HEK293T (cell line): ENCODE data around the gene RAC2.

Experiments used
- CTCF ChIA-PET: fragments of 350-600 bp; formaldehyde crosslinking; extraction: SDS; loops from one replicate; lab custom pipeline; 2021; ENCODE audit warnings: antibody characterized with exemption, inconsistent platforms; lab: Yijun Ruan, JAX
- POLR2A ChIA-PET: fragments of 350-600 bp; formaldehyde crosslinking; extraction: SDS; loops from one replicate; lab custom pipeline; 2020; ENCODE audit warnings: antibody characterized with exemption, inconsistent platforms; lab: Yijun Ruan, JAX
- DNase-seq: peaks from one replicate; pipeline ENCODE4 v3.0.0; 2012; ENCODE audit warnings: mixed read lengths; ENCODE audit errors: extremely low spot score
- ARNT ChIP-seq: fragments of 450-650 bp; IDR thresholded peaks from 2 replicates; pipeline ENCODE4 v1.6.1; 2017; ENCODE audit warnings: mild to moderate bottlenecking
- BHLHE40 ChIP-seq: fragments of 450-650 bp; IDR thresholded peaks from 2 replicates; pipeline ENCODE4 v1.6.1; 2016; ENCODE audit warnings: mild to moderate bottlenecking, moderate library complexity, borderline replicate concordance
- CTBP1 ChIP-seq: fragments of 450-650 bp; IDR thresholded peaks from 2 replicates; pipeline ENCODE4 v1.6.1; 2016; ENCODE audit warnings: borderline replicate concordance
- ELF4 ChIP-seq: fragments of 450-650 bp; IDR thresholded peaks from 2 replicates; pipeline ENCODE4 v1.6.1; 2017; ENCODE audit warnings: antibody characterized with exemption
- FOXA1 ChIP-seq: fragments of 450-650 bp; IDR thresholded peaks from 2 replicates; pipeline ENCODE4 v1.6.1; 2016; ENCODE audit warnings: mild to moderate bottlenecking
- FOXK2 ChIP-seq: fragments of 450-650 bp; IDR thresholded peaks from 2 replicates; pipeline ENCODE4 v1.6.1; 2016; ENCODE audit warnings: mild to moderate bottlenecking
- FOXM1 ChIP-seq: fragments of 450-650 bp; IDR thresholded peaks from 2 replicates; pipeline ENCODE4 v1.6.1; 2017; ENCODE audit warnings: mild to moderate bottlenecking, borderline replicate concordance
- HDGF ChIP-seq: fragments of 450-650 bp; IDR thresholded peaks from 2 replicates; pipeline ENCODE4 v1.6.1; 2017; ENCODE audit warnings: antibody characterized with exemption, borderline replicate concordance
- L3MBTL2 ChIP-seq: fragments of 450-650 bp; conservative IDR thresholded peaks from 2 replicates; pipeline ENCODE4 v1.6.1; 2016; ENCODE audit warnings: mild to moderate bottlenecking
- LEF1 ChIP-seq: fragments of 450-650 bp; IDR thresholded peaks from 2 replicates; pipeline ENCODE4 v1.6.1; 2017; ENCODE audit warnings: mild to moderate bottlenecking, borderline replicate concordance
- NFRKB ChIP-seq: fragments of 450-650 bp; IDR thresholded peaks from 2 replicates; pipeline ENCODE4 v1.6.1; 2016; ENCODE audit warnings: mild to moderate bottlenecking, moderate library complexity
- SP1 ChIP-seq: fragments of 450-650 bp; IDR thresholded peaks from 2 replicates; pipeline ENCODE4 v1.6.1; 2017
- SUZ12 ChIP-seq: fragments of 450-650 bp; IDR thresholded peaks from 2 replicates; pipeline ENCODE4 v1.6.1; 2016; ENCODE audit warnings: mild to moderate bottlenecking
- TARDBP ChIP-seq: fragments of 450-650 bp; IDR thresholded peaks from 2 replicates; pipeline ENCODE4 v1.6.1; 2016
- ZNF384 ChIP-seq: fragments of 450-650 bp; IDR thresholded peaks from 2 replicates; pipeline ENCODE4 v1.6.1; 2016
- TF ChIP-seq, protein P1 (sequence below): fragments of 450-650 bp; IDR thresholded peaks from 2 replicates; pipeline ENCODE4 v1.6.1; 2016

RAC2 gene

DNA sequence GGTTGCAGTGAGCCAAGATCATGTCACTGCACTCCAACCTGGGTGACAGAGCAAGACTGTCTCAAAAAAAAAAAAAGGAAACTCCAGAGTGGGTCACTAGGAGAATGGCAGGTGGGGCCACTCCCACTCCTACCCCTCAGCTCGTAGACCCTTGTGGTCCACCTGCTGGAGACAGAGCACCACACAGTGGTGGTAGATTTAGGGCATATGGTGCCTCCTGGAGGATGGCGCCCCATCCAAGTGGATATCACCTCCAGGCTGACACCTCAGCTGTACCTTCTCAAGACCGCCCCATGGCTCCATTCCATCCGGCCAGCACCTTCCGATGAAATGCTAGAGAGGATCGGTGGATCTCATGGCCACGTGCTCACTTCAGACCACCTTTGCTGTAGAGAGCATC, 44.5 kb upstream of the RAC2 start:
- TF ChIP-seq ELF4 = no peak
- TF ChIP-seq CTBP1 = no peak
- TF ChIP-seq FOXM1 = no peak
- TF ChIP-seq SUZ12 = no peak
- TF ChIP-seq ARNT = no peak
- TF ChIP-seq TARDBP = no peak
- no peak for TF ChIP-seq SP1
- no peak for TF ChIP-seq BHLHE40
- TF ChIP-seq, protein P1, sequence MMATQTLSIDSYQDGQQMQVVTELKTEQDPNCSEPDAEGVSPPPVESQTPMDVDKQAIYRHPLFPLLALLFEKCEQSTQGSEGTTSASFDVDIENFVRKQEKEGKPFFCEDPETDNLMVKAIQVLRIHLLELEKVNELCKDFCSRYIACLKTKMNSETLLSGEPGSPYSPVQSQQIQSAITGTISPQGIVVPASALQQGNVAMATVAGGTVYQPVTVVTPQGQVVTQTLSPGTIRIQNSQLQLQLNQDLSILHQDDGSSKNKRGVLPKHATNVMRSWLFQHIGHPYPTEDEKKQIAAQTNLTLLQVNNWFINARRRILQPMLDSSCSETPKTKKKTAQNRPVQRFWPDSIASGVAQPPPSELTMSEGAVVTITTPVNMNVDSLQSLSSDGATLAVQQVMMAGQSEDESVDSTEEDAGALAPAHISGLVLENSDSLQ = no peak
- no peak for TF ChIP-seq L3MBTL2
- no peak for TF ChIP-seq LEF1
- TF ChIP-seq FOXK2 = no peak
- TF ChIP-seq NFRKB = no peak
- no peak for TF ChIP-seq FOXA1
- no peak for TF ChIP-seq HDGF
- TF ChIP-seq ZNF384 = no peak
- DNase-seq = no peak
- ChIA-PET CTCF (interaction anchor here (0.6 kb wide), 1 partner anchor 19 kb away, joined by 4 read pairs; no protein-coding TSS in a partner anchor), POLR2A (no interaction called here)

DNA sequence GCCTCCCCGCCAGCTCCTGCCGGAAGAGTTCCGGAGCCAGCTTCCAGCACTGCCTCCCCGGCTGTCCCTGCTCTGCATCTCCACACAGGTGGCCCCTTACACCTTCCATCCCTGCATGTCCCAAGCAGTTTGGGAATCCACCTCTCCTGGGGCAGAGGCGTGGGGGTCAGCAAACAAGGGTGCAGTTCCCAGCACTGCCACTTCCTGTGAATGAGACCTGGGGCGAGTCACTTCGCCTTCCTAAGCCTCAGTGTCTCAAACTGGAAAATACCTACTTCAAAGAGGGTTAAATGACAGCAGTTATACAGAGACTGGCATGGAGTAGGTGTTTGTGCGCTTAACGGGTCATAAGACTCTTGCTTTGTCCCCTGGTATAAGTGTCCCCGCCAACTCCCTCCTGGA, 43.5 kb upstream of the RAC2 start:
- DNase-seq = no peak
- TF ChIP-seq FOXA1 (no peak), ARNT (no peak), L3MBTL2 (no peak), SUZ12 (no peak), SP1 (no peak), ZNF384 (no peak), NFRKB (no peak), HDGF (no peak), CTBP1 (no peak), TARDBP (no peak), BHLHE40 (no peak), FOXM1 (no peak)
- POLR2A ChIA-PET = no interaction called here
- CTCF ChIA-PET = no interaction called here

DNA sequence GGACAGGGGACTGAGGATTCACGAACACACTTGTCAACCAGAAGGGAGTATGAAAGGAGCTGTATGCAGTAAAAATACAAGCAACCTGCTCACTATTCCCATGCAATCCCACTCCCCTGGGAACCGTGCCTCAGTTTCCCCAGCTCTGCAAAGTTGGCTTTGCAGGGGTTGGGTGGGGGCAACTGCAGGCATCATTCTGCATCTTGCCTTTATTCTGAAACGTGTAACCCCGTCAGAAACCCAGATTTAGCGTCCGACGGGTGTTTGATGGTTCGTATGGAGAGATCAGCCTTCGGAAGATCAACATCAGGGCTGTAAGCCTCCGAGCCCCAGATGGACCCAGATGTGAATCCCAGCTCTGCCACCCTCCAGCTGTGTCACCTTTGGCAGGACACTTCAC, 41.9 kb upstream of the RAC2 start:
- CTCF ChIA-PET = no interaction called here
- TF ChIP-seq TARDBP = no peak
- POLR2A ChIA-PET = no interaction called here
- DNase-seq = no peak

DNA sequence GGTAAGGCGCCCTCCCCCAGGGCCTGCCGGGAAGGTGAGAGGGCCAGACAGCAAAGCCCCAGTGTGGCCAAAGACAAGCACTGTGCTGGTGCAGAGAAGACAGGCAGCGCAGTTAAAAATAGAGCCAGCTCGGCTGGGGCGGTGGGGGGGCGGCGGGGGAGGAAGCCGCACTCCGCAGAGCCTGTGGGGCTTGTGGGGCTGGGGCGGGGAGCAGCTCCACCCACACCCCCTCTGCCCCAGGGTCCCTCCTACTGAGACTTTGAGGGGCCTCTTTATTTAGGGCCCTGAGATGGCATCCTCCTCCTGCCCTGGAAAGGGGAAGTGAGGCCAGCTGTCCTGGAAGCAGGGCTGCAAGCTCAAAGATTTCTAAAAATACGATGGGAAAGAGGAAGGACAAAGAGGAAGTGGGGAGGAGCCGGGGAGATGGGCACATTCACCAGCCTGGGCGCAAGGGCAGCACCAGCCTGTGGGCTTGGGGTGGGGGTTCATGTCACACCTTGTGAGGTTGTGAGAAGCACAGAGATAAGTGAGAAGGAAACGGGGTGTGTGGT, 40.8 kb upstream of the RAC2 start:
- no peak for TF ChIP-seq L3MBTL2
- TF ChIP-seq CTBP1 = no peak
- no peak for TF ChIP-seq SUZ12
- TF ChIP-seq NFRKB = no peak
- TF ChIP-seq HDGF = no peak
- TF ChIP-seq, protein P1 = no peak
- TF ChIP-seq LEF1 = no peak
- no peak for TF ChIP-seq TARDBP
- no peak for TF ChIP-seq ARNT
- TF ChIP-seq ELF4 = no peak
- no peak for TF ChIP-seq SP1
- no peak for TF ChIP-seq FOXA1
- TF ChIP-seq FOXK2 = no peak
- TF ChIP-seq BHLHE40 = no peak
- no peak for TF ChIP-seq ZNF384
- POLR2A ChIA-PET = interaction anchor here (1.5 kb wide), 1 partner anchor 12 kb away, joined by 3 read pairs; no protein-coding TSS in a partner anchor
- CTCF ChIA-PET = no interaction called here
- no peak for DNase-seq

DNA sequence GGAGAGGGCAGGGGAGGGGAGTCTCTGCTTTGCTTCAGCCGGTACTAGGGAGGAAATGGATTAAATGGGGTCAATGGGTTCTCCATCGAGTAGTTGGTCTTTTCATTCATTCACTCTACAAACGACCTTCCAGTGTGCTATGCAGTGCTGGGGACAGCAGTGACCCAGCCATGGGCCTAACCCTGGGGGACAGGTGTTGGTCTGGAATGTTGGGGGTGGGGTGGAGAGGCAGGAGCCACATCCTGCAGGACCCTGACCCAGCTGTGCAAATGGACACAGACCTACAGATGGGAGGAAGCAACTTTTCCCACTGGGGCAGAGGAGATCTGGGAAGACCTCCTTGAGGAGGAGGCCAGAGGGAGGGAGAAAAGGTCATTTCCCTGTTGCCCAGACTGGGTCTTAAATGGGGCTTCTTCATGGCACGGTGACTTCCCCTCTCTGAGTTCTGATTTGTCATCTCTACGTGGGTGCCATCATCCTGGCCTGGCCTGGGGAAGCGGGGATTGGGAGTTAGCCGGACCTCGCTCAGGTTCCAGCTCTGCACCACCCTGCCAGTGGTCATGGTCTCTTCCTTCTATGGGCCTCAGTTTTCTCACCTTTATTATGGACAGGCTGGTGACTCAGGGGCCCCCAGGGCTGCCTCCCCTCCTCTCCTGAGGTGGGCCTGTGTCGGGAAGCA, 40.2 kb upstream of the RAC2 start:
- DNase-seq = no peak
- ChIA-PET POLR2A (interaction anchor here (1.5 kb wide), 1 partner anchor 13 kb away, joined by 3 read pairs; no protein-coding TSS in a partner anchor), CTCF (no interaction called here)
- TF ChIP-seq NFRKB (no peak), SP1 (no peak), ZNF384 (no peak), HDGF (no peak), CTBP1 (no peak), ARNT (no peak), BHLHE40 (no peak), ELF4 (no peak), FOXA1 (no peak), FOXK2 (no peak)

DNA sequence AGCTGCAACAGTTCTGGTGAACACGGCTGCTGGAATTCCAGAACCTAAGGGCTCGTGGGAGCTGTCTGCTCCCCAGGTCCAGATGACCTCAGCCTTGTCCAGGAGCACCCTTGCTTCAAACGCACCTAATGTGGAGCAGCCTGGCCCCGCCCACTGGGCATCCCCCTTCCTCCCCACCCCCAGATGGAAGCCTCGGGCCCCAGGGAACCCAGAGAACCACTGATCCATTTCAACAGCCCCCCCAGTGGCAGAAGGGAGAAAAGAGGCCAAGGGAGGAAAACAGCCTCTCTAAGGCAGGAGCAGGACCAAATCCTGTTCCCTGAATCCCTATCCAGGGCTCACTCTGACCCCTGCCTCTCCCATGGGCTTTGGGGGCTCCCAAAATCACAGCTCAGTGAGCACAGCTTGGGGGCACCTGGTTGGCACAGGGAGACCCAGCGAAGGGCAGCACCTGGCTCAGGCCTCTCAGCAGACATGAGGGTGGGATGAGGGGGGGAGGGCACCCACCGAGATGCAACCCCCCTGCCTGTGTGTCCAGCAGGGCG, 39.4 kb upstream of the RAC2 start:
- no peak for TF ChIP-seq HDGF
- TF ChIP-seq SP1 = no peak
- TF ChIP-seq, protein P1 = no peak
- no peak for TF ChIP-seq ZNF384
- TF ChIP-seq SUZ12 = no peak
- TF ChIP-seq BHLHE40 = no peak
- TF ChIP-seq TARDBP = no peak
- TF ChIP-seq FOXK2 = no peak
- TF ChIP-seq L3MBTL2 = no peak
- ChIA-PET CTCF (interaction anchor here (0.8 kb wide), 1 partner anchor 143 kb away, joined by 5 read pairs; no protein-coding TSS in a partner anchor), POLR2A (interaction anchor here (1.5 kb wide), 1 partner anchor 14 kb away, joined by 3 read pairs; no protein-coding TSS in a partner anchor)
- DNase-seq = no peak
